Stimulated activated CD8-positive, alpha-beta memory T cell treated with anti-CD3 and anti-CD28 coated beads, Interleukin-15, amount 100 ng/mL, for 4 hours (primary cell): ENCODE results near the gene EML1.

Experiments used
- DNase-seq, 2 donors: peaks; one replicate each; pipeline ENCODE4 v3.0.0-alpha.2; 2020; ENCODE audit warnings: low read depth in 2 of 2

EML1 gene

DNA sequence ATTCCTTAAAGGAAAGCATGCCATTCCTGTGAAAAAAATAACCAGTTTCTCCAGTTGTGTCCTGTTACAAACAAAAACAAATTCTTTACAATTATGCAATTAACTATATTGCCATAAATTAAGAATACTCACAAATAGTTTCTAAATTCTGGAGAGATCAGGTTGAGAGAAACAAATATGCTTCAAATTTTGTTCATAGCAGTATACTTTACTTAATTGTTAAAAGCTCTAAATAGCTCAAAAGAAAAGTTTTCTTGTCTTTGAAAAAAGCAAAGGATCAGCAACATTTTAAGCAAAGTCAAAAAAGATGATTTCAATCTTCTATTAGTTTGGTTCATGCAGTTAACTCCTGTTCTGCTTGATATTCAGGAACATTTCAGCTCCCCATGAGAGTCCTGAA is 109.7 kb downstream of the EML1 start:
- DNase-seq, result no peak

- DNase-seq, result no peak
Measured at GRCh38 chr14:99904506-99904905, 111.3 kb downstream of the EML1 start.

DNA sequence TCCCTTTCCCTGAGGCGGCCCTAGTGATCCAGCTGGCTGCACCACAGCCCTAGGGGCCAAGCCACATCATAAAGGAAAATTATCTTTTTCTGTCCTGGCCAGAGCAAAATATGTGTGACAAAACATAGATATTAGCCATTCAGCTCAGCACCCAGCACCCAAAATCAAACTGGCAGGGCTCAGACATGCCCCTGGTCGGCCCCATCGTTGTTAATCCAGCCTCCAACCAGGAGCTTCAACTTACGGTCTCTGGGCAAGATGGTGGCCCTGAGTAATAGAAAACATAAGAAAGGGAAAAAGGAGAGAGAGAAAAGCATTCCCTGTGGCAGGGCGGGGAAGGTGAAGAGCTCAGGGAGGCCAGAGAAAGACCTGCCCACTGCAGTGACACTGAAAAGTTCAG is 111.9 kb downstream of the EML1 start:
- no peak for DNase-seq

DNA sequence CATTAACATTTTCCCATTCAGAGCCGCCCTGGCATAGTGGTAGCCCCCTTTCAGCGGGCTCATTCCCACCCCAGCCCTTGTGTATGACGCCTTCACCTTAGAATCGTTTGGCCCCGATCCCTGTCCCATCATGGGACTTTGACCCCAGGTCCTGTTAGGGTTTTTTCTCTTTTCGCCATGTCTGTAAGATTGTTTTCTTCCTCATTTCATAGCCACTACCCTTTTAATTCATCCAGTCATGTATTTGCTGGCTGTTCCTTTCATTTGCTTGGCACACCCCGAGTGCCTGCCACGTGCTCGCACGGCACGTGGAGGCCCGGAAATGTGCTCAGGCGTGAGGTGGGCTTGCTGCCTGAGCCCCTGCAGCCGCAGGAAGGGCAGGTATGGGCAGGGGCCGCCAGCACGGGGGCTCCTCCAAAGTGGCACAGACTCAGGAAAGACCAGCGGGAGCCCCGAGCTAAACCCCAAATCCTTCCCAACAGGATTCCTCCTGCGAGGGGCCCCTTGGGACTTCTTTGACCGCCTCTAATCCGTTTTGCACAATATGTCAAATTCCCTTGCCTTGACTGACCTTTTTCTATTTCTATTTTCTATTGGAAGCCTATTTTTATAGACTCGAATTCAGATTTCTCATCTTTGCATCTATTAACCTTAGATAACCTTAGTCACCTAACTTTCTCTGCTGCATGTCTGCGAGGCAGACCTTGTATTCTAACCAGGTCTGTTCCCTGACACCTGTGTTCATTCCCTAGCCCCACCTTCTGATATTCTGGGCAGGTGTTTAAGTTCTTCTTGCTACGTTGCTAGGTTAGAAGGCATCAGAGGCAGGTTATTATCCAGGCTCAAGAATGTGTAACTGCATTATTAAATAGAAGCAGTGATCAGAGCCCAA is 114.8 kb downstream of the EML1 start:
- DNase-seq, result no peak

DNA sequence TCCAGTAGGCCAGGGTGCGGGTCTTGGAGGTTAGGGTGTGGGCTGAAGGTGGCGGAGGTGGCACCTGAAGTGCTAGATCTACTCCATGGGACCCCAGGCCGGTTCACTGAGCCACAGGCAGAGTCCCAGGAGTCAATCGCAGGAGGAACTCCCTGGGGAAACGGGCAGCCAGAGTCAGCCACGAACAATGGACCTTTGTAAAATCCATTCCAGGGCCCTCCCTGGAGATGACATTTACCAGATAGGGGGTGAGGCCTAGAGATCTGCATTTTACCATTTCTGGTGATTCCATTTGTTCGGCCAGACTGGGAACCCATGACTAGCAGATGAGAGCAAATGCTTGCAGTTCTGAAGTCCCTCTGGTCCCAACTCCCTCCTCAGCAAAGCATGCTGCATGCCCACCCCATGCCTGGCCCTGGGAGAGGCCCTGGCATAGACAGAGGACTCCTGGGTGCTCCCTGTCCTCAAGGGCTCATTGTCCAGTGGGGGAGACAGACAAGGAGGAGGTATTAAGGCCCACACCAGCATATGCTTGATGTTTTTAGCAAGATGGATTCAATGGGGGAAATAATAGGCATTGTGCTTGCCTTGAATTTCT is 115.5 kb downstream of the EML1 start:
- DNase-seq, result no peak

GRCh38 chr14:99909513-99910064 is 116.4 kb downstream of the EML1 start:
- no peak for DNase-seq

- no peak for DNase-seq
Measured at GRCh38 chr14:99910337-99911309, 117.4 kb downstream of the EML1 start.

DNA sequence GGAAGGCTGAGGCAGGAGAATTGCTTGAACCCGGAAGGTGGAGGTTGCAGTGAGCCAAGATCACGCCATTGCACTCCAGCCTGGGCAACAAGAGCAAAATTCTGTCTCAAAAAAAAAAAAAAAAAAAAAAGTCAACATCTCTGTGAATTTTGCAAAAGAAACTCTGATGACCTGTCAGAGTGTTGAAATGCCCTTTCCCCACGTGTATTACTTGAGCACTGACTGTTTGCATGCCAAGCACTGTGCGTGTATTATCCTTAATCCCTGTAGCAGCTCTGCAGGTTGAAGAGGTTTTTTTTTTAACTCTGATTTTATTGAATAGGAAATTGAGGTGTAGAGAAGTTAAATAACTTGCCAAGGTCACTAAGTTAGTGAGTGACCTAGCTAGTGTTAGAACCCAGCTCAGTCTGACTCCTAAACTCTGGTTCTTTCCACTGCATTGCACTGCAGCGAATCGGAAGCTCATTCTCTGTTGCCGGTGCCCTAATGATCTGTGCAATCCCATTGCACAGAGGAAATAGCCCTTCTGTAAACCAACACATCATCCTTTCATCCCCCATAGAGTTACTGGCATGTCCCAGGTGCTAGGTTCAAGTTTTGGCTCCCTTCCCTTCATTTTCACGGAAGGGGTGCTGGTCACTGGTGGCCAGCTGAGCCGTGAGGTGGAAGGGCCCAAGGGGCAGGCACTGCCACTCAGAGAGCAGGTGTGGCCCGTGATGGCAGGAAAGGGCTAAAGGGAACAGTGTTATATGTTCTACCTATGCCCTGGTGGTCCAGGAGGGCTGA is 122.3 kb downstream of the EML1 start:
- DNase-seq, result no peak

- DNase-seq, result no peak
Measured at GRCh38 chr14:99916091-99916383, 122.8 kb downstream of the EML1 start.

DNA sequence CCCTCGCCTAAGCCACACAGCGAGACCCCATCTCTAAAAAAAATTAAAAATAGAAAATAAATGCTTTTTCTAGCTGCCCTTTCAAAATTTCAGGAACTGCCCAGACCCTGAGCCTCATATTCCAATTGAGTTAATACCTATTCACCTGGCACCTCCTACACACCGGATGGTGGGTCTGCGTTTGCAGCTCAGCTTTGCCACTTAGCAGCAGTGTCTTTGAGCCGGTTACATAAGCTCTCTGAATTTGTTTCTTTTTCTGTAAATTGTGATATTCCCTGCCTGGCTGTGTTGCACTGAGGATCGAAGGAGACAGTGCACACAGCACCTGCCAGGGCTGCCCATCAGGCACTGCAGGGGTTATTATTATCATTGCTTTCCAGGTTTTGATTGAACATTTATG is 125.6 kb downstream of the EML1 start:
- DNase-seq, result no peak

DNA sequence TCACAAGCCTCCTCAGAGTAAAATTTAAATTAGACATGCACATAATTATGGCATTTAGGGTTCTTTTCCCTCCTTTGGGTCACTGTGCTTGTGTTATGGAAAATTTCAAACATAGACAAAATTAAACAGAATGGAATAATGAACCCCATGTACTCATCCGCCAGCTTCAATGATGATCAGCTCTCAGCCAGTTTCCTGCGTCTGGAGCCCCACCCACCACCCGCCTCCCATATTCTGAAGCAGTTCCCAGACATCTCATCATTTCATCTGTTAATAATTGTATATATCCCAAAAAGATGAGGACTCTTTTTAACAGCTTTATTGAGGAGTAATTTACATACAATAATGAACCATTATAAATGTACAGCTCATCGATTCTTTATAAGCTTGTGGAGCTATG is 128.2 kb downstream of the EML1 start:
- no peak for DNase-seq

- DNase-seq, result no peak
Measured at GRCh38 chr14:99924379-99924778, 131.2 kb downstream of the EML1 start.

DNA sequence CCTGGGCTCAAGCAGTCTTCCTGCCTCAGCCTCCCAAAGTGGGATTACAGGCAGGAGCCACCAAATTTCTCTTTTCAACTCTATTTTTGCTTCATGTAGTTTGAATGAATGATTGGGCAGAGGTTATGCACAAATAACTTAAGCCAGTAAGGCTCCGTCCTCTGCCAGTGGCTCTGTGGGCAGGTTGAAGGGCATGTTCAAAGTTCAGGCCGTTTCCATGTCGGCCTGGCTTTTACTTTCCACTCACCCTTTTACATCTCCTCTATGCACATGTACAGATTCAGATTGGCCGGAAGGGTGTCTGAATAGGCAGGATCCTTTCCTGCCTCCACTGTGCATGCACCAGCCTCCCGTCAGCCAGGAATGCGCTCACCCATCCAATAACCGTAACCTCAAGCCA is 132.3 kb downstream of the EML1 start:
- DNase-seq, result no peak

GRCh38 chr14:99928963-99929362 is 135.8 kb downstream of the EML1 start:
- no peak for DNase-seq

- DNase-seq, result no peak
Measured at GRCh38 chr14:99929601-99930000, 136.4 kb downstream of the EML1 start.

DNA sequence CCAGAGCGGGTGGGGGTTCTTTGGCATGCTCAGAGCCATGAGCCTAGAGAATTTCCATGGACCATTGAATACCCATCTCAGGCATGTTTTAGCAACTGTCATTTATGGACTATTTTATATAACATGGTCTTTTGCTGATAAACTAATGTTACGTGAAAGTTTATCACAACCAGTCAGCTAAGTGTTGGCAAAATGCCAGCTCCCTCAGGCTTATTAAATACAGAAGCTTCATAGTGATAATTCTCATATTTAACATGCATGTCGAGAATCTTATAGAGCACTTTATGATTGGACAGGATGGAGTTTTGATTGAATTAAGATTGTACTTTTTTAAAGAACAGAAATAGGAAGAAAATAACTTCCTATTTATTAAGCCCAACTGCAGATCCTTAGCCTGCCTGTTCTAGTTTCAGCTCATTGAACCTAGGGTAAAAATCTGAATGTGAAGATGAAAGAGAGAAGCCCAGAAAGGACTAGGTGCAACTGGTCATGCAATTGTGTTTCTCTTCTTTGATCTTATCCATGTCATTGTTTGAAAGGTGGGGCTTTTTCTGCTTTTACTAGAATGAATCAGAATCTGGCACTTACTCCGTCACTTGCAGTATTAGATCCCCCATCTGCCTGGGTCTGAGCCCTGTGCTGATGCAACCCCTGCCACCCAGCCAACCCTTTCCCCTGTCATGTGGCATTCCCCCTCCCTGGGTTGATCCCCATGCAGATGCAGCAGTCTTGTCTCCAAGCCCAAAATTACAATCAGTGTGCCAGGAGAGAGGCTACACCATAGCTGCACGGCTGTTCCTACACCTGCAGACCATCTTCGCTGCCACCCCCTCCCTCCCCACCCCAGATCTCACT is 137.4 kb downstream of the EML1 start:
- DNase-seq, result no peak

DNA sequence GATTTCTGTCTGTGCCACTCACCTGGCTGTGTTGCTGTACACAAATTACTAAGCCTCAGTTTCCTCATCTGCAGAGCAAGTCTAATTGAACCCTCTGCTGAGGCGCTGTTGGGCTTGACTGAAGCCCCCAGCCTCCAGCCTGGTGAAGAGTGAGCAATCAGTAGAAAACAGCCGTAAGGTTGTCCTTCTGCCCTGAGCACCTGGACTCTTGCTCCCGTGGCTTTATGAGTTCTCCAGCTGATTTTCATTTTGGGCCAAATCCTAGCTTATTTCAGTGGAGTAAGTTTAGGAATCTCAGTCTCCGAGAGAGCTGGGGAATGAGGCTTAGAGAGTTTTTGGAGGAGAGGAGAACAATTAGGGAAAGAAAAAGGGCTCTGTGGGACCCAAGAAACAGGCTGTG is 138.1 kb downstream of the EML1 start:
- DNase-seq, result no peak

GRCh38 chr14:99936056-99936455 is 142.8 kb downstream of the EML1 start:
- no peak for DNase-seq

DNA sequence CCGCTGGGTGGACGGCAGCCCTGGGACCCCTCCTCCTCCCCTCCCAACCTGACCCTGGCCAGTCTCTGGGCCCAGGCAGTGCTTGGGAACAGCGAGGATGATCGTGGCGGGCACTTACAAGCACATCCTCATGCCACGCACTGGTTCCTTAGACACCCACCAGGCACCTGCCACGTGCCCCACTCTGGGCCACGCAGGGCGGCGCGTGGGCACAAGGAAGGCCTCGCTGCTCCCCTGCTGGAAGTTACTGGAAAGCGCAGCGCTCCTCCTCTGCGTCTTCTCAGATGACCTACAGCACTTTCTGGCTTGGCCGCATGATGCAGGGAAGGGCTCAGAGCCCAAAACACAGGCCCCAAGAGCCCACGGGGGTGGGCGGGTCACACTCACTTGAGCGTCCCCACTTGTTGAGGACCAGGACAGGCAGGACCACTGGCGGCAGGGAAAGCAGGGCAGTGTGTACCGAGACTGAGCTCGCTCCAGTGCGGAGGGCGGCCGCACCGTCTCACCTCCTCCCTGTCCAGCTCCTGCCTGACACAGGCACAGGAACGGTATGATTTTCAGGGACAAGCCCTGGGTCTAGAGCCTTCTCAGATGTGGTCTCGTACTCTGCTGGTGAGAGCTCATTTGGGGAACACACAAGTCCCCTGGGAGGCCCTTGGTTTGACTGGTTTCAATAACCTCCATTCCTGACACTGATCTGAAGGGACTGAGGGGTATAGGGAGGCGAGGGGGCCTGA is 143.7 kb downstream of the EML1 start:
- no peak for DNase-seq
